Ammon's horn (tissue), 1 donor: Measurements from ENCODE around the gene SCAP.
"Not testable (repeated sequence)": the region's sequence is repeated elsewhere in the genome, so short reads cannot be mapped to it uniquely, and the experiment has no call there.

Source experiments
- DNase-seq: peaks from one replicate; pipeline ENCODE4 v3.0.0-alpha.2; 2016; ENCODE audit warnings: low spot score

Gene SCAP

DNA sequence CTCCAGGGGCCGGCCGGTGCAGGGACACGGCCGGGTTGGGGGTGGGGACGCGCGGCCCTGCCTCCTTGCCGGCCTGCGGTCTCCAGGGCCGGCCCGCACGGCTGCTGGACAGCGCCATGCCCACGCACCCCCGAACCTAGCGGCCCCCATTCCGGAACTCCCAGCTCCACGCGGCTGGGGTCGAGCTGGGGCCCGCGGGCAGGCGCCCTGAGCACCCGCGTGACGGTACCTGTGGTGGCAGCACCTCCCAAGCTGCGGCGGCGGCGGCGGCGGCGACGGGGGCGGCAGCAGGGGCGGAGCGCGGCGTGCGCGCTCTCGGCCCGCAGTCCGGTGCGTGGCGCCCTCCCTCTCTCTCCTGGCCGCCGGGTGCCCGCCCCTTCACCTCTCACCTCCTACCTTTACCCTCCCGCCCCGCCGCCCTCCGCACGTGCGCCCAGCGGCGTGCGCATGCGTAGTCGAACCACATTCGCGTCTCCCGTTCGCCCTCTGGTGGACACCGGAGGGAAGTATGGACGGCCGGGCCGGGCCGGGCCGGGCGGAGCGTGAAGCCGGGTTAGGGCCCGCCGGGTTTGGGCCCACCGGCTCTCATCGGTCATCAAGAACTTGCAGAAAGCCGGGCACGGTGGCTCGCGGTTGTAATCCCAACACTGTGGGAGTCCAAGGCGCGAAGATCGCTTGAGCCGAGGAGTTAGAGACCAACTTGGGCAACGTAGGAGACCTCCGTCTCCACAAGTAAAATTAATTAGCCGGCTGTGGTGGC, at the start of gene SCAP:
Gene SCAP (minus strand): TSS at position 372 of the 760 bp plus-strand sequence. CDS start 32,948 bp downstream, outside the sequence.
- DNase-seq, result peak; percentile 92

- no peak for DNase-seq
Observed at GRCh38 chr3:47523310-47524073, 47.8 kb upstream of the SCAP start.

DNA sequence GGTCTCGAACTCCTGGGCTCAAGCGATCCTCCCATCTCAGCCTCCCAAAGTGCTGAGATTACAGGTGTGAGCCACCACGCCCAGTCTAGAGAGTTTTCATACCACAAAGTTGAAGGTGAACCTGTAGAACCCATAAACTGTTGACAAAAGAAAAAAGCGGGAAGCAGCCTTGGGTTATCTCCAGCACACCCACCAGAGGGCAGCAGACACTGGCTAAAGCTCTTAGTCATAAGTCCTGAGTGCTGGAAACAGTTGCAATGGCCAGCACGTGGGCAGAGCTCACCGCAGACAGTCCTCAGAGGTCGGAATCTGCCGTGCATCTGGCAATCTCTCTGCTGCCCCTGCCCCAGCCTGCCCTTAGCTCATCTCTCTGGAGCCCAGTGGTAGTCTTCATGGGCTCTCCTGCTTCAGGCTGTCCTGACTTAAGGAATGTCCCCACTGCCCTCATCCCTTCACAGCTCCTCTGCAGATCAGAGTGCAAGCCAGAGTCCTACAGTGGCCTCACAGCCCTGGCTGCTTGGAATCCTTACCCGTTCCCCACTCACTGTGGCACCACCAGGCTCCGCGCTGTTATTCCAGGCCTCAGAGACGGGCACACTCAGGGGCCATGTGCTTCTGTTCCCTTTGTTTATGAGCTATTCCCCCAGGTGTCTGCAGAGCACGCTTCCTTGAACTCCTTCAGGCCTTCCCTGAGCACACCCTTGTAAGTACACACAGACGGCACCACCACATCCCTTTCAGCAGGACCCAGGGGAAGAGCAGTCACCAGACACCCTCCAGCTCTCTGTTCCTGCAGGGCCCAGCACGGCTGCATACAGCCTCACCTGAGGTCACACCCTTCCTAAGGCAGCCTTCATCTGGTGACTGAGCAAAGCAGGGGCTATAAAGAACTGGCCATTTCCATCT, 46.6 kb upstream of the SCAP start:
- peak; percentile 94 for DNase-seq

GRCh38 chr3:47520756-47521155, 45.0 kb upstream of the SCAP start:
- no peak for DNase-seq

GRCh38 chr3:47517937-47518336, 42.2 kb upstream of the SCAP start:
- no peak for DNase-seq

- no peak for DNase-seq
Observed at GRCh38 chr3:47515864-47516319, 40.2 kb upstream of the SCAP start.

GRCh38 chr3:47515100-47515499, 39.4 kb upstream of the SCAP start:
- DNase-seq, result no peak

- DNase-seq, result peak; percentile 97
Observed at GRCh38 chr3:47513125-47513929, 37.6 kb upstream of the SCAP start, which contains the start of gene ELP6. ELP6 (minus strand) TSS chr3:47513712; CDS start chr3:47513590, 122 bp downstream.

- no peak for DNase-seq
Observed at GRCh38 chr3:47512416-47513124, 36.8 kb upstream of the SCAP start.

GRCh38 chr3:47505267-47505666, 29.5 kb upstream of the SCAP start:
- DNase-seq, result not testable (repeated sequence)

GRCh38 chr3:47504113-47504512, 28.4 kb upstream of the SCAP start:
- DNase-seq, result no peak

DNA sequence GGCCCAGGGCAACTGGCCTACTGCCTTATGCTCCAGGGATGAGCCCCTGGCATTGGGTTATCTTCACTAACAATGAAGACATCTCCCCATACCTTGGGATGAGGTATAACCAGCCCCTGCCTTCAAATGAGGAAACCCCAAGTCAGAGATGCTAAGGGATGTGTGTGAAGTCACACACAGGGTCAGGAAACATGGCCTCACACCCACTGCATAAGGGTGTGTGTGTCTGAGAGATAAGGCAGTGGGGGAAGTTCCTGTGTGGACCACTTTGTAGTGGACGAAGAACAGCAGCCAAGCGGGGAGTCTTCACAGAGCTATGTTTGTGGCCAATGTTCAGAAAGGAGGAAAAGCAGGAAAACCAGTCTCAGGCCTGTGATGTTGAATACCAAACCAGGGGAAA, 27.3 kb upstream of the SCAP start:
- DNase-seq, result no peak

GRCh38 chr3:47496892-47497291, 21.2 kb upstream of the SCAP start:
- DNase-seq, result no peak

- no peak for DNase-seq
Observed at GRCh38 chr3:47495886-47496285, 20.1 kb upstream of the SCAP start.

DNA sequence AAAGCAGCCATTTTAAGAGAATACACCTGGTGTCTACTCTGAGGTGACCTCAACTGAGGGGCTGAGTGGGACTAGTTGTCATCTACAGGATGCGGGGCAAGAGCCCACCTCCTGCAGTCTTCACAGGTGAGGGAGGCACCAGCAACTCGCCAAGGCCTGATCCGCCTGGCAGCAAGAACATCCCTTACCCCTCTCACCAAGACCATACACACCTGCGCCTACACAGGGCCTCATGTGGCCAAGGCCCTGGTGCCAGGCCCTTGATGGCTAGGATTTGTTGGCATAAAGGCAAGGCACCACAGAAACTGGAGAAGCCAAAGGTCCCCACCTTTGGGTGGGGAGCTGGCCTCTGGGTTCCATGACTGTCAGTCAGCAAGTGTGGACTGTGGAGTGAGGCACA, 19.4 kb upstream of the SCAP start:
- no peak for DNase-seq

GRCh38 chr3:47491777-47492176, 16.0 kb upstream of the SCAP start:
- DNase-seq, result no peak

- DNase-seq, result no peak
Observed at GRCh38 chr3:47491186-47491585, 15.4 kb upstream of the SCAP start.

GRCh38 chr3:47487265-47487664, 11.5 kb upstream of the SCAP start:
- no peak for DNase-seq

GRCh38 chr3:47485812-47486211, 10.1 kb upstream of the SCAP start:
- DNase-seq, result no peak

- DNase-seq, result no peak
Observed at GRCh38 chr3:47482366-47482765, 6.6 kb upstream of the SCAP start.

GRCh38 chr3:47481763-47482162, 6.0 kb upstream of the SCAP start:
- not testable (repeated sequence) for DNase-seq
